Endothelial cell of umbilical vein (primary cell): ENCODE results near the gene RNU6-8. TPM values are rescaled to one million over a fixed set of nuclear protein-coding genes. Genes with fewer than 3 reads are reported as not detected.

ENCODE experiments used
- polyA plus RNA-seq, 4 experiments: library from polyadenylated mRNA; depleted of rRNA in 3 of 4; stranded (reverse) in 3 of 4; unstranded in 1 of 4; fragments of >200 nt; gene quantifications; 2 replicates each; pipeline versions ENCODE4 v1.2.1 to v1.2.3, GENCODE V29; 2011 to 2012; ENCODE audit warnings: missing spikeins in 1 of 4
- small RNA-seq: library from RNA; depleted of rRNA; stranded (forward); fragments of <200 nt; gene quantifications from one replicate; pipeline ENCODE3, GENCODE V24; 2012; ENCODE audit warnings: low replicate concordance, low read depth; ENCODE audit not compliant: insufficient read depth, insufficient read length
- total RNA-seq: library from RNA; stranded (reverse); gene quantifications from 2 replicates; pipeline ENCODE4 v1.2.3, GENCODE V29; 2021

RNU6-8 gene
- total and polyA plus RNA-seq, 2 donors (not counting 3 experiments of a cell fraction or from before 2014, with no cell fraction given), result not detected

Small RNAs within 50 kb of the gene (small RNA-seq; reads per million reads assigned to genes)
- gene RNU6-7, result 0.88 reads per million
- gene RNU6-8, result not detected

Other genes with a start within 250 kb of the RNU6-8 start
- 35.9 and 36.2 TPM in 2 replicates for gene ARHGAP5, start 126.0 kb downstream of the RNU6-8 start, total RNA-seq
- gene ARHGAP5, start 126.0 kb downstream of the RNU6-8 start, polyA plus RNA-seq, result 3.3 and 4.3 TPM in 2 replicates
- gene RNU6-7, start 1.2 kb downstream of the RNU6-8 start, total RNA-seq, result not detected in 2 replicates
- gene RNU6-7, start 1.2 kb downstream of the RNU6-8 start, polyA plus RNA-seq, result not detected in 2 replicates
- gene AKAP6, start 126.0 kb upstream of the RNU6-8 start, total RNA-seq, result 0.49 and 0.88 TPM in 2 replicates
- gene AKAP6, start 126.0 kb upstream of the RNU6-8 start, polyA plus RNA-seq, result 0.03 and 0.06 TPM in 2 replicates